Nephron (organoid): Measurements from ENCODE around the gene ISM2.
A peak's percentile ranks its signal among the peaks of the same experiment; 100 is the strongest.

ENCODE experiments used
- H3K27ac Mint-ChIP-seq, 3 experiments: 2 replicates each; pipeline ENCODE4 v1.8.0; 2020; ENCODE audit warnings: mixed read lengths in 3 of 3, mild to moderate bottlenecking in 2 of 3, moderate library complexity in 1 of 3
- H3K27me3 Mint-ChIP-seq: 2 replicates; pipeline ENCODE4 v1.8.0; 2021; ENCODE audit warnings: low read depth, mild to moderate bottlenecking, moderate library complexity, mixed read lengths
- H3K36me3 Mint-ChIP-seq: 2 replicates; pipeline ENCODE4 v1.8.0; 2020; ENCODE audit warnings: low read depth, mixed read lengths
- H3K4me1 Mint-ChIP-seq: 2 replicates; pipeline ENCODE4 v1.8.0; 2020; ENCODE audit warnings: mixed read lengths
- H3K4me3 Mint-ChIP-seq, 3 experiments: 2 replicates each; pipeline ENCODE4 v1.8.0; 2020; ENCODE audit warnings: mild to moderate bottlenecking in 3 of 3, mixed read lengths in 3 of 3, moderate library complexity in 2 of 3
- H3K9me3 Mint-ChIP-seq: 2 replicates; pipeline ENCODE4 v1.8.0; 2020; ENCODE audit warnings: mixed read lengths
- CTCF ChIP-seq, 3 experiments: fragments of 200-600 bp; sonication (generic); IDR thresholded peaks; one replicate each; pipeline ENCODE4 v1.5.0; 2021; ENCODE audit warnings: antibody characterized with exemption in 3 of 3; ENCODE audit not compliant: unreplicated experiment in 3 of 3

Gene ISM2

DNA sequence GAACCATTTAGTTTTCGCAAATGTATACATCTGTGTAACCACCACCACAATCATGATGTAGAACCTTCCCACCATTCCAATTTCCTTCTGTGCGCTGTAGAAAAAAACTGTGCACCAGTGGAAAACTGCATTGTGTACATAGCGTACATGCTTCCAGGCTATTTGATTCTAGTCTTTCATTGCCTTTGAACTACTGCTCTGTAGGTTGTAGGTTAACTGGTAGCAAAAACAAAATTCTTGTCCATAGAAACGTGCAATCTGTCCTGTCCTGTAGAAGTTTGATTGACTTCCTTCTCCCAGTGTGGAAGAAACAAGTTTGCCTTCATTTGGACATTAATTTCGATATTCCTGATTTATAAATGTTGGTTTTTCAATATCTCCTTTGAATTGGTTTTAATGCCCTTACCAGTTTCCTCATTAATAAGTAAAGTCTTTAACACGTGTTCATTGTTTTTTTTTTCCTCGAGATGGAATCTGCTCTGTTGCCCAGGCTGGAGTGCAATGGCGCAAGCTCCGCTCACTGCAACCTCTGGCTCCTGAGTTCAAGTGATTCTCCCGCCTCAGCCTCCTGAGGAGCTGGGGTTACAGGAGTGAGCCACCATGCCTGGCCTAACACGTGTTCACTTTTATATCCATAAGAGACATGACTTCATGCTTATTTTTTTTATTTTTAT lies 3.6 kb upstream of the ISM2 start:
- H3K36me3 Mint-ChIP-seq, result peaks cover 11% of the 10 kb centered on the region
- H3K9me3 Mint-ChIP-seq, result peaks cover 3% of the 10 kb centered on the region
- no peaks in the 10 kb centered on the region for H3K4me1 Mint-ChIP-seq
- H3K27ac Mint-ChIP-seq, result no peak overlapping the region
- TF ChIP-seq CTCF (IDR thresholded peaks at IDR 0.05; ENCODE audit: unreplicated experiment in 3 of 3), result no peak
- H3K27me3 Mint-ChIP-seq, result peaks cover 31% of the 10 kb centered on the region
- no peak overlapping the region for H3K4me3 Mint-ChIP-seq

DNA sequence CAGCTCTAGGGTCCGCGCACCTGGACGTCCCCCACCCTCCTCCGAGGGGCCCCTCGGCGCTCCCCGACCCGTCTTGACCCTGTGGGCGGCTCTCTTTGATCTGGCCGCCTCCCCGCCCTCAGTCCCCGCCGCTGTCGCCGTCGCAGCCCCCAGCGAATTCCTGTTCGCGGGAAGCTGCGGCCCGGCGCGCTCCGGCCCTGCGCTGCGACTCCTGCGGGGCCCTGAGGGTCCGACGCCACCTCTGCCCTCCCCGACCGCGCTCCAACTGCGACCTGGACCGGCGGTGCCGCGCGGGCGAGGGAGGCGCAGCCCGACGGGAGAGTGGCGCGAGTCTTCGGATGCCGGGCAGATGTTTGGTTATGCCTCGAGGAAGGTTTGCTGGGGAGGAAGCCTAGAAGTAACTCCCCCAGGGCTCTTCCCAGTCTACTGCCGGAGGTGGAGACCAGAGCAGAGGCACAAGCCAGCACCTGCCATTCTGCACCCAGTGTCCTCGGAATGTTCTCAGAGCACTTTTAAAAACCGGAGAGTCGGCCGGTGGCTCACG lies 440 bp upstream of the ISM2 start:
- Mint-ChIP-seq H3K4me3 (peak overlapping the region; percentile 67 to 78 (median 77)), H3K36me3 (peaks cover 3% of the 10 kb centered on the region), H3K4me1 (no peaks in the 10 kb centered on the region), H3K9me3 (peaks cover 3% of the 10 kb centered on the region), H3K27ac (no peak overlapping the region), H3K27me3 (peaks cover 50% of the 10 kb centered on the region)
- no peak for TF ChIP-seq CTCF (IDR thresholded peaks at IDR 0.05; ENCODE audit: unreplicated experiment in 3 of 3)

DNA sequence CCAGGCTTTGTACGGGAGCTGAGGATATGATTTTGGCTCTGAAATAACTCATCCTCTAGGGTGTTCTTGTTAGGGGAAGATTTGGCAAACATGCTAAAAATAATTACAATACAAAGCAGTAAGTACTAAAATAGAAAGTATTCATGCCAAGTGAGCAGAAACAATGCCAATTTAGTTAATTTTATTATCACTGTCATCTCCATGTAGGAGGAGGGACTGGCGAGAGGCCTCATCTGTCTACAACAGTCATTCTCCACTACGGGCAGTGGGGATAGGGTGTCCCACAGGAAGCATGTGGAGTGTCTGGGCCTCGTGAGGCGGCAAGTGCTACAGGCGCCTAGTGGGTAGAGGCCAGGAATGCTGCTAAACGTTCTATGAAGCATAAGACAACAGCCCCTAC lies 3.3 kb downstream of the ISM2 start:
- H3K9me3 Mint-ChIP-seq, result no peaks in the 10 kb centered on the region
- no peaks in the 10 kb centered on the region for H3K4me1 Mint-ChIP-seq
- H3K36me3 Mint-ChIP-seq, result no peaks in the 10 kb centered on the region

DNA sequence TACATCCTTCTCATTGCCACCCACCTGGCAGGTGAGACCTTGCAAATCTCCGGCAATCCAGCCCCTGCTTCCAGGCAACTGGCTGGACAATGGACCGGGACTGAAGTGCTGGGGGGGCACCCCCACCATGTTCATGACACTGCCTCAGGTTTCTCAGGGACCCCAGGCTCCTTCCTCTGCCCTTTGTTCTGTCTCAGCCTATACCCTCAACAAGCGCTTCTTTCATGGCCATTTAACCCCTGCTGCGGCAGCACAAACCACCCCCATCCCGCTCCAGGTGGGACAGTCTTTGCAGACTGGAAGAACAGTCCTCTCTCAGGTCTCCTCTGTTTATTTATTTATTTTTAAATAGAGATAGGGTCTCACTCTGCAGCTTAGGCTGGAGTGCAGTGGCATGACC lies 7.6 kb downstream of the ISM2 start:
- Mint-ChIP-seq H3K27ac (no peak overlapping the region), H3K36me3 (no peaks in the 10 kb centered on the region), H3K4me1 (no peaks in the 10 kb centered on the region), H3K9me3 (no peaks in the 10 kb centered on the region), H3K4me3 (no peak overlapping the region), H3K27me3 (peaks cover 11% of the 10 kb centered on the region)
- TF ChIP-seq CTCF (IDR thresholded peaks at IDR 0.05; ENCODE audit: unreplicated experiment in 3 of 3), result no peak

More for the DNA sequence above, 3.3 kb downstream of the ISM2 start:
- Mint-ChIP-seq H3K27ac (no peak overlapping the region), H3K4me3 (peak overlapping the region in 2 of 3 experiments; percentile 60 to 63), H3K27me3 (peaks cover 42% of the 10 kb centered on the region)
- TF ChIP-seq CTCF (IDR thresholded peaks at IDR 0.05; ENCODE audit: unreplicated experiment in 3 of 3), result no peak

DNA sequence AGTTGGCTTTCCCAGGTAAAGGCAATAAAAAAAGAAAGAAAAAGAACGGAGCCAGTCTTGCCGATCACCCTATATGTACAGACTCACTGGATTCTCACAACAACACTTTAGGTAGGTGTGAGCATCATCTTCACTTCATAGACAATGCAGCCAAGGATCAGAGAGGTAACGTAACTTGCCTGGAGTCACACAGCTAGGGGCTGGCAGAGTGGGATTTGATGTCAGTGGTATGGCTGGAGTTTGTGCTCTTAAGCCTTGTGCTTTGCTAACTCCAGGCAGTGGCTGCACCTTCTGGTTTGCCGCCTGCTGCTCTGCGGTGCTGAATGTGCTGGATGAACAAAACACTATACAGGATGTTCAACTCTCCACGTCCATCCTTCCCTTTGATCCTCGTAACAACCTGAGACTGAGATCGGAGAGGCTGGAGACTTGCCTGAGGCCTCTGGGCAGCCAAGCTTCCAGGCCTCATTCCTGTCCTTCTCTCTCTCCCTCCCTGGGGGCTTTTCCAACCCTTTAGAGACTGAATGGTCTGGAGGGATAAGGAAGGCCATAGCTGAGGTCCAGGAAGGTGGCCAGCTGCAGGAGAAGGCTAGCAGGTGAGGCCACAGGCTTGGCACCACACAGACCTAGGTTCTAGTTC lies 8.1 kb downstream of the ISM2 start:
- H3K9me3 Mint-ChIP-seq, result no peaks in the 10 kb centered on the region
- no peak overlapping the region for H3K27ac Mint-ChIP-seq
- no peaks in the 10 kb centered on the region for H3K36me3 Mint-ChIP-seq
- H3K27me3 Mint-ChIP-seq, result peaks cover 5% of the 10 kb centered on the region
- TF ChIP-seq CTCF (IDR thresholded peaks at IDR 0.05; ENCODE audit: unreplicated experiment in 3 of 3), result no peak
- no peaks in the 10 kb centered on the region for H3K4me1 Mint-ChIP-seq
- no peak overlapping the region for H3K4me3 Mint-ChIP-seq
